GM21526 (cell line): Measurements from ENCODE around the gene TXNDC2.
"Not testable (repeated sequence)": the region's sequence is repeated elsewhere in the genome, so short reads cannot be mapped to it uniquely, and the experiment has no call there.

Experiments
- ATAC-seq: cut with Tn5 transposase; IDR thresholded peaks from one replicate; pipeline ENCODE4 v1.9.1; 2021; ENCODE audit warnings: moderate library complexity; ENCODE audit not compliant: unreplicated experiment, low FRiP score

Gene TXNDC2

GRCh38 chr18:9878095-9878494 is 7.7 kb upstream of the TXNDC2 start:
- no peak for ATAC-seq

- no peak for ATAC-seq
Measured at GRCh38 chr18:9878783-9879242, 7.0 kb upstream of the TXNDC2 start.

GRCh38 chr18:9884090-9884489 is 1.7 kb upstream of the TXNDC2 start:
- no peak for ATAC-seq

GRCh38 chr18:9884532-9885140 is 1.1 kb upstream of the TXNDC2 start:
- no peak for ATAC-seq

GRCh38 chr18:9886005-9886348 is 204 bp downstream of the TXNDC2 start:
- ATAC-seq: no peak

- ATAC-seq: no peak
Measured at GRCh38 chr18:9887992-9888391, 2.2 kb downstream of the TXNDC2 start.

GRCh38 chr18:9890196-9890595 is 4.4 kb downstream of the TXNDC2 start:
- no peak for ATAC-seq

- ATAC-seq: no peak
Measured at GRCh38 chr18:9890957-9891356, 5.2 kb downstream of the TXNDC2 start.

GRCh38 chr18:9891515-9891914 is 5.7 kb downstream of the TXNDC2 start:
- ATAC-seq: not testable (repeated sequence)

- no peak for ATAC-seq
Measured at GRCh38 chr18:9894454-9895068, 8.8 kb downstream of the TXNDC2 start.

GRCh38 chr18:9897129-9897528 is 11.4 kb downstream of the TXNDC2 start:
- no peak for ATAC-seq

GRCh38 chr18:9897787-9898291 is 12.1 kb downstream of the TXNDC2 start:
- not testable (repeated sequence) for ATAC-seq

GRCh38 chr18:9898792-9899549 is 13.2 kb downstream of the TXNDC2 start:
- no peak for ATAC-seq

- ATAC-seq: not testable (repeated sequence)
Measured at GRCh38 chr18:9899550-9899930, 13.8 kb downstream of the TXNDC2 start.

- no peak for ATAC-seq
Measured at GRCh38 chr18:9900699-9901098, 14.9 kb downstream of the TXNDC2 start.

- ATAC-seq: no peak
Measured at GRCh38 chr18:9901377-9901776, 15.6 kb downstream of the TXNDC2 start.

GRCh38 chr18:9902264-9902663 is 16.5 kb downstream of the TXNDC2 start:
- not testable (repeated sequence) for ATAC-seq

- ATAC-seq: no peak
Measured at GRCh38 chr18:9902832-9903231, 17.1 kb downstream of the TXNDC2 start.

- ATAC-seq: no peak
Measured at GRCh38 chr18:9905401-9905922, 19.7 kb downstream of the TXNDC2 start.

GRCh38 chr18:9906481-9906880 is 20.7 kb downstream of the TXNDC2 start:
- no peak for ATAC-seq

- no peak for ATAC-seq
Measured at GRCh38 chr18:9907867-9908266, 22.1 kb downstream of the TXNDC2 start.
